RWPE1 (cell line): ENCODE measurements around the gene RNF167.
"Not testable (repeated sequence)": the region's sequence is repeated elsewhere in the genome, so short reads cannot be mapped to it uniquely, and the experiment has no call there.

Experiments used
- CTCF ChIA-PET: fragments of 350-600 bp; sonication (Branson Sonifier 250); formaldehyde crosslinking; extraction: SDS; loops from one replicate; lab custom pipeline; 2021; lab: Yijun Ruan, JAX
- POLR2A ChIA-PET: fragments of 400-600 bp; formaldehyde crosslinking; extraction: SDS; loops from one replicate; lab custom pipeline; 2020; ENCODE audit warnings: antibody characterized with exemption; ENCODE audit not compliant: low non-redundant PET; lab: Yijun Ruan, JAX
- DNase-seq: peaks from one replicate; pipeline ENCODE4 v3.0.0; 2012; ENCODE audit warnings: low spot score
- H3K27ac ChIP-seq: fragments of 450-650 bp; 2 replicates; pipeline ENCODE4 v1.5.1; 2017
- TF ChIP-seq, protein P1 (sequence below): fragments of 450-650 bp; conservative IDR thresholded peaks from 2 replicates; pipeline ENCODE4 v1.5.1; 2017; ENCODE audit warnings: low read depth, mild to moderate bottlenecking

RNF167 gene

DNA sequence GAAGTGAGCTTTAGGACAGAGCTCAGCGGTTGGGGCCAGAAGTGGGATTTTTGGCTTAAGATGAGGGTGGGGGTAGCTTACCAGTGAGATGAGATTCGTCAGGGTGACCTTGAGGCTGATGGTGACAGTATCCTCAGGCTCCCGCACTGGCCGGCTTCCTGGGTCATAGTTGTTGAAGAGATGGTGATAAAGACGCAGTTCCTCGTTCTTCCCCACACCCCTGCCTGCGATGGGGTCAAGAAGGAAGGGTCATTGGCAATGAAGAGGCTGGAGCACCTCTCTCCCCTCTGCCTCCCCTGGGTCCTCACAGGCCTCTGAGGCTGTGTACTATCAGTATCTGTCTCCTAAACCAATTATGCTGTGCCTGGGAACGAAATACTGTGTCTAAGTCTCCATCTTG lies 37.5 kb upstream of the RNF167 start:
- ChIA-PET POLR2A (no interaction called here), CTCF (interaction anchor here (0.6 to 1.7 kb wide), 7 partner anchors 13 to 121 kb away, joined by 3 to 11 read pairs (median 4); no protein-coding TSS in a partner anchor)
- TF ChIP-seq, protein P1, sequence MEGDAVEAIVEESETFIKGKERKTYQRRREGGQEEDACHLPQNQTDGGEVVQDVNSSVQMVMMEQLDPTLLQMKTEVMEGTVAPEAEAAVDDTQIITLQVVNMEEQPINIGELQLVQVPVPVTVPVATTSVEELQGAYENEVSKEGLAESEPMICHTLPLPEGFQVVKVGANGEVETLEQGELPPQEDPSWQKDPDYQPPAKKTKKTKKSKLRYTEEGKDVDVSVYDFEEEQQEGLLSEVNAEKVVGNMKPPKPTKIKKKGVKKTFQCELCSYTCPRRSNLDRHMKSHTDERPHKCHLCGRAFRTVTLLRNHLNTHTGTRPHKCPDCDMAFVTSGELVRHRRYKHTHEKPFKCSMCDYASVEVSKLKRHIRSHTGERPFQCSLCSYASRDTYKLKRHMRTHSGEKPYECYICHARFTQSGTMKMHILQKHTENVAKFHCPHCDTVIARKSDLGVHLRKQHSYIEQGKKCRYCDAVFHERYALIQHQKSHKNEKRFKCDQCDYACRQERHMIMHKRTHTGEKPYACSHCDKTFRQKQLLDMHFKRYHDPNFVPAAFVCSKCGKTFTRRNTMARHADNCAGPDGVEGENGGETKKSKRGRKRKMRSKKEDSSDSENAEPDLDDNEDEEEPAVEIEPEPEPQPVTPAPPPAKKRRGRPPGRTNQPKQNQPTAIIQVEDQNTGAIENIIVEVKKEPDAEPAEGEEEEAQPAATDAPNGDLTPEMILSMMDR: no peak
- no peak for DNase-seq
- H3K27ac ChIP-seq: peak overlapping the region; percentile 67

DNA sequence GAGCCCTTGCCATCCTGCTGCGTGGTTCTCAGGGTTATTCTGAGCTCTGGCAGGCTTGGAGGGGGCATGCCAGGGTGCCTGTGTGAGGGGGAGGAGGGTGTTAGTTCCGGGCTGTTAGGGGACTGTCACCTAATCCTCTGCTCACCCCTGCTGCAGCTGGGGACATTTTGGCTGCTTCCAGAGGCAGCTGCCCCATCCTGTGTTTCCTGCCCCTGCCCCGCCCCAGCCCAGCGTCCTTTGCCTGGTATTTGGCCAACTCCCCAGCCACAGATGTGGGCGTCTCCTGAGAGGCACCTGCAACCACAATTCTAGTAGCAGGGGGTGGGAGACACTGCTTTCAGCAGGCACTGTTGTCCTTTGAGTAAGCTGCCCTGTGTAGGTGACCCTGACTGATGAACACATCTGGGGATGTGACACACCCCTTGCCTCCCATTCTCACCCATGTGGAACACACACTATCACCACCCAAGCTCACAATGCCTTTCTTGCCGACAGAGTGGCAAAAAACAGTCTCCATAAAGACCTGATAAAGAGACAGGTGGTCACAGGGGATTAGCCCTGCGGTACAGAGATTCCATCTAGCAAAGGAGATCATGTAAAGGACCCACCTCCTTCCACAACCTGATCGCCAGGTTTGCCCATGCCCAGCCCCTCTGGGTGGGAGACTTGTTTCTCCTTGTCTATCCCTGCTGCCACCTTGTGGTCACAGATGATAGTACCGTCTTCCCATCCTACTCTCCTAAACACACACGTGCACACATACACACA lies 36.8 kb upstream of the RNF167 start, which contains the start of gene CHRNE:
TSS of gene CHRNE (minus strand) at position 48 of the 768 bp plus-strand sequence. CDS start at position 13, 35 bp downstream.
- DNase-seq: peak; percentile 50
- CTCF ChIA-PET: interaction anchor here (0.6 to 1.6 kb wide), 17 partner anchors 9 to 222 kb away, joined by 3 to 11 read pairs (median 4); partner anchors contain the start of gene VMO1
- POLR2A ChIA-PET: interaction anchor here (0.6 kb wide), 2 partner anchors 24 to 345 kb away, joined by 4 to 7 read pairs; no protein-coding TSS in a partner anchor
- TF ChIP-seq, protein P1: peak; percentile 87
- H3K27ac ChIP-seq: peak within 1 kb of the TSS; percentile 67

DNA sequence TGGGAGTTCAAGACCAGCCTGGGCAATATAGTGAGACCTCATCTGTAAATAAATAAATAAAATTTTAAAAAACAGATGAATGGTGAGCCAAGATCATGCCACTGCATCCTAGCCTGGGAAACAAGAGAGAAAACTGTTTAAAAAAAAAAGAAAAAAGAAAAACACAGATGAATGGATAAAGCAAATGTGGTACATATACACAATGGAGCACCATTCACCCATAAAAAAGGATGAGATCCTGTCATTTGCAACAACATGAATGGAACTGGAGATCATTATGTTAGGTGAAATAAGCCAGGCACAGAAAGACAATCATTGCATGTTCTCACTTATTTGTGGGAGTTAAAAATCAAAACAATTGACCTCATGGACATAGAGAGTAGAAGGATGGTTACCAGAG lies 33.4 kb upstream of the RNF167 start:
- CTCF ChIA-PET, H3K27ac ChIP-seq, POLR2A ChIA-PET, DNase-seq: not testable (repeated sequence)

DNA sequence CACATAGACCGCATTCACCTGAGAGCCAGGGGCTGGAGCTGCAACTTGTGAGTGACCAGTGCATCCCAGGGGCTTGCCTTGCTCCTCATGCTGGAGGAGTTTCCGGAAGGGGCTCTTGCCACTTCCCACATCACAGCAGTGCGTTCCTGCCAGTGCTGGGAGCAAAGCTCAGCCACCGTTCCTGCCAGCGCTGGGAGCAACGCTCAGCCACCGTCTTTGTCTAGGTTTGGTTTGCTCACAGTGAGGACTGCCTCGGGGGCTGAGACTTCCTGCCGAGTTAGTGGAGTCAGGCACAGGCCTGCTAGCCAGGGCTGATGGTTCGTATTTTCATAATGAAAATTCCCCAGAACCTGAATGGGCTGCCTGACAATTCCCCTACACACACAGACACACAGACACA lies 31.8 kb upstream of the RNF167 start:
- ChIA-PET CTCF (interaction anchor here (0.9 to 1.8 kb wide), 10 partner anchors 10 to 118 kb away, joined by 3 to 9 read pairs (median 6); partner anchors contain the start of genes CAMTA2, RNF167 and SLC25A11), POLR2A (interaction anchor here (1.9 kb wide), 1 partner anchor 31 kb away, joined by 18 read pairs; the partner anchor contains the start of genes RNF167 and SLC25A11)
- H3K27ac ChIP-seq: peak overlapping the region; percentile 97
- DNase-seq: peak; percentile 46
- TF ChIP-seq, protein P1: no peak

DNA sequence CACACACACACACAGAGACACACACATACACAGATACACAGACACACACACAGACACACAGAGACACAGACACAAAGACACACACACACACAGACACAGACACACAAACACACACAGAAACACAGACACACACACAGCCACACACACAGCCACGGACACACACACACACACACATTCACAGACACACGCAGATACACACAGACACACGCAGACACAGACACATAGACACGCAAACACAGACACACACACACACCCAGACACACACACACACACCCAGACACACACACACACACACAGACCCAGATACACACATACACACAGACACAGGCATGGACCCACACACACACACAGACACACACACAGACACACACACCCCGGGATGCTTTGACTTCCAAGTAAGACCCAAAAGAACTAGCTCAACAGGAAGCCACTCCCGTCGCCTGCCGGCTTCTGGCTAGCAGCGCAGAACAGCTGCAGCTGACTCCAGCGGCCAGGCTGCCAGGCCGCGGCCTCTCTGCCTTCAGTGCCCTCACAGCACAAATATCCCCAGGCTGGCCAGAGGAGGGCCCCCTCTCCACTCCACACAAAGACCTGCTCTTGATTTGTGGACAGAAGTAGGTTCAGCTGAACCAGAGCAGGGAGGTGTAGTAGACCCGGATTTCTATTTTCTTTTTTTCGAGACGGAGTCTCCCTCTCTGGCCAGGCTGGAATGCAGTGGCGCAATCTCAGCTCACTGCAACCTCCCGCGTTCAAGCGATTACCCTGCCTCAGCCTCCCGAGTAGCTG lies 31.2 kb upstream of the RNF167 start:
- H3K27ac ChIP-seq: peak overlapping the region; percentile 97
- TF ChIP-seq, protein P1: peak; percentile 85
- POLR2A ChIA-PET: interaction anchor here (1.2 to 1.9 kb wide), 4 partner anchors 31 to 88 kb away, joined by 3 to 18 read pairs (median 4); partner anchors contain the start of genes INCA1, KIF1C, PFN1 and RNF167
- CTCF ChIA-PET: interaction anchor here (0.5 to 1.8 kb wide), 18 partner anchors 8 to 206 kb away, joined by 3 to 9 read pairs (median 4); partner anchors contain the start of genes ARRB2, CAMTA2, RNF167 and SLC25A11
- peak; percentile 81 for DNase-seq

DNA sequence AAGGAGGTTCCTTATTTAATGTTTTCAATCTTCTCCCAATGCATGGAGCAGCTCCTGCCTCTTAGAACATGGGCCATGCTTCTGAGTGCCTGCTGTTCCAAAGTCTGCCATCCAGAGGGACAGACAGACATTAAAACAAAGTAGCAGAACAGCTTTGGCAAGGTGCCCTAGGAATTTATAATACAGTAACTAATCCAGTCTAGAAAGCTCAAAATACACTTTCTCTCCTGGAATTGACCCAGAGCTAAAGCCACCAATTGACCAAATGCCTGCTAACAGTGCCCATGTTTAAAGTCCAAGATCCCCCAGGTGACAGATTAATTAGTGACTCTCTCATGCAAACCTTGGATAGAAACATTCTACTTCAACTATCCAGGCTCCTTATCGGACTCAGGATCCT lies 26.1 kb upstream of the RNF167 start:
- no peak for DNase-seq
- ChIA-PET CTCF (interaction anchor here (0.6 kb wide), 1 partner anchor 11 kb away, joined by 3 read pairs; the partner anchor contains the start of gene CHRNE), POLR2A (no interaction called here)
- H3K27ac ChIP-seq: no peak overlapping the region
- TF ChIP-seq, protein P1: no peak

DNA sequence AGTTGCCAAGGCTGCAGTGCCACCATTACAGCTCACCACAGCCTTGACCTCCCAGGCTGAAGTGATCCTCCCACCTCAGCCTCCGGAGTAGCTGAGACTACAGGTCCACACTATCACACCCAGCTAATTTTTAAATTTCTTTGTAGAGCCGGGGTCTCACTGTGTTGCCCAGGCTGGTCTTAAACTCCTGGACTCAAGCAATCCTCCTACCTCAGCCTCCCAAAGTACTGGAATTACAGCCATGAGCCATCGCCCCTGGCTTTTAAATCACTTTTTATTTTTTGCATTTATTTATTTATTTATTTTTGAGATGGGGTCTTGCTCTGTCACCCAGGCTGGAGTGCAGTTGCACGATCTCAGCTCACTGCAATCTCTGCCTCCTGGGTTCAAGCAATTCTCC lies 25.5 kb upstream of the RNF167 start:
- H3K27ac ChIP-seq, POLR2A ChIA-PET, DNase-seq: not testable (repeated sequence)
- CTCF ChIA-PET: interaction anchor here (0.7 kb wide), 1 partner anchor 893 kb away, joined by 5 read pairs; no protein-coding TSS in a partner anchor
